Sigmoid colon (tissue), 7 donors: ENCODE results near the gene GNE. TPM values are rescaled to one million over a fixed set of nuclear protein-coding genes. Genes with fewer than 3 reads are reported as not detected.

Experiments
- DNase-seq: peaks from one replicate; pipeline ENCODE4 v3.0.0-alpha.2; 2019
- H3K27ac ChIP-seq, 4 donors: fragments of 200-600 bp; sonication (generic); one replicate each; pipeline ENCODE4 v1.5.1; 2016 to 2019; ENCODE audit warnings: mild to moderate bottlenecking in 1 of 4
- H3K27me3 ChIP-seq, 3 donors: fragments of 200-600 bp; sonication (generic); one replicate each; pipeline ENCODE4 v1.5.1; 2019; ENCODE audit warnings: mild to moderate bottlenecking in 1 of 3
- H3K36me3 ChIP-seq, 4 donors: fragments of 200-600 bp; sonication (generic); one replicate each; pipeline ENCODE4 v1.5.1; 2016 to 2019
- H3K4me1 ChIP-seq, 4 donors: fragments of 200-600 bp; sonication (generic); one replicate each; pipeline ENCODE4 v1.5.1; 2017 to 2019
- H3K4me3 ChIP-seq, 4 donors: fragments of 200-600 bp; sonication (generic); one replicate each; pipeline ENCODE4 v1.5.1; 2017 to 2019; ENCODE audit warnings: mild to moderate bottlenecking in 2 of 4, moderate library complexity in 1 of 4
- H3K9me3 ChIP-seq, 4 donors: fragments of 200-600 bp in 3 of 4; sonication (generic) in 3 of 4; one replicate each; pipeline versions ENCODE4 v1.5.1 to v1.6.1; 2013 to 2019
- EP300 ChIP-seq, 4 donors: sonication (generic); formaldehyde crosslinking; IDR thresholded peaks; one replicate each; pipeline ENCODE4 v1.6.1; 2017; ENCODE audit warnings: antibody characterized with exemption in 4 of 4
- POLR2A ChIP-seq, 2 donors: fragments of 450-650 bp; IDR thresholded peaks; one replicate each; pipeline ENCODE4 v1.6.1; 2016; ENCODE audit warnings: antibody characterized with exemption in 2 of 2, mild to moderate bottlenecking in 2 of 2, moderate library complexity in 2 of 2
- POLR2AphosphoS5 ChIP-seq, 4 donors: sonication (generic); formaldehyde crosslinking; IDR thresholded peaks; one replicate each; pipeline ENCODE4 v1.6.1; 2017; ENCODE audit warnings: antibody characterized with exemption in 4 of 4
- WGBS, 2 donors: extraction: QIAGEN DNeasy Blood & Tissue Kit; methylation state at CpG; one replicate each; pipeline ENCODE4 v1.1.7; 2013; 5-methylcytosine and 5-hydroxymethylcytosine counted together
- intact Hi-C: fragments of 100-400 bp; cut with DNase I; formaldehyde crosslinking; loops from one replicate; pipeline ENCODE4 v1.15.1; 2023
- polyA plus RNA-seq, 3 donors: library from polyadenylated mRNA; stranded (reverse); fragments of 200-250 nt; gene quantifications; one replicate each; pipeline ENCODE4 v1.2.3, GENCODE V29; 2013
- small RNA-seq, 3 donors: library from RNA; depleted of rRNA; stranded (forward); fragments of <200 nt; gene quantifications; one replicate each; pipeline ENCODE3, GENCODE V24; 2016
- total RNA-seq, 4 donors: library from RNA; depleted of rRNA; stranded (reverse); fragments of >200 nt; gene quantifications; one replicate each; pipeline ENCODE4 v1.1.0, GENCODE V29; 2016
- TF ChIP-seq, protein P1 (sequence below), 4 experiments: fragments of 450-650 bp in 3 of 4; fragments of 200-600 bp in 1 of 4; IDR thresholded peaks; one replicate each; pipeline ENCODE4 v1.5.1; 2016 to 2019; ENCODE audit warnings: antibody characterized with exemption in 4 of 4, mild to moderate bottlenecking in 3 of 4, moderate library complexity in 2 of 4
- donor health status: healthy with polysubstance abuse.
- donor health status: Bipolar disorder and iron deficiency.
- donor health status: healthy.

Gene GNE
- total and polyA plus RNA-seq, 7 donors = 22.5 to 74.0 (median 28.2) TPM

DNA sequence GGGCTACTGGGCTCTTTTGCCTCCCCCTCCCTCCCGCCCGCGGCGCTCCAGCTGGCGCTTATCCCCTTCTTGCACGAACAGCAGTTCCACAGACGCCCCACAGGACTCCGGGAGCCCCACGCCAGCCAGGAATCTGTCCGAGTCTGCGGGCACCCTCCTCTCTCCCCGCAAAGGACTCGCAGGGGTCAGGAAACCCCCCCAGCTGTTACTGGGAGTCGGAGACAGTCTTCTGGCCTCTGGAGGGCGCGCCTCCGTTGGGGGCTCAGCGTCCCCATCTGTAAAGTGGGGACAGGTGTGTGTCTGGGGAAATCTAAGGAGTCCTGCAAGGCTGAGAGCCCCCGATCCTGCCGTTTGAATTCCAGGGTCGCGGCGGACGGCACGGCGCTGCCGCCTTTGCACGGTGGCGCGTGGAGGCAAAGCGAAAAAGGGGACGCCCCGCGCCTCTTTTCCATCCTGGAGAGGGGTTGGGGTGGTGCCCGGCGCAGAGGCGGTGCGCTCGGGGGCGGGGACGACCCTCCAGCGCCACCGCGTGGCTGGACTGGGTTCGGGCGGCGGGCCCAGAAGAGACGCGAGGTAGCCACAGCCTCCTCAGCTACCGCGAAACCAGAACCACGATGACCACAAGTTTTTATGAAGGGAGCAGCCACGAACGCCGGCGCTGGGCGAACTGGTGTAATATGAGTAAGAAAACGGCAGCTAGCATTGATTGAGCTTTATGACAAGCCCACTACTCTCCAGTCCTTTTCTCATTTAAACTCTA is 91.9 kb downstream of the GNE start:
- no peaks in the 10 kb centered on the region for H3K9me3 ChIP-seq
- no peaks in the 10 kb centered on the region for H3K27me3 ChIP-seq
- 5 to 9% methylated on average over 58 of the region's 58 CpGs for WGBS, 2 donors
- peak overlapping the region; percentile 35 to 62 (median 54) for H3K4me3 ChIP-seq
- peak; percentile 93 for DNase-seq
- no peaks in the 10 kb centered on the region for H3K36me3 ChIP-seq
- TF ChIP-seq POLR2A (IDR thresholded peaks at IDR 0.05) (no peak), POLR2AphosphoS5 (IDR thresholded peaks at IDR 0.05) (peak in 3 of 4 donors; percentile 29 to 61 (median 54))
- TF ChIP-seq, protein P1, sequence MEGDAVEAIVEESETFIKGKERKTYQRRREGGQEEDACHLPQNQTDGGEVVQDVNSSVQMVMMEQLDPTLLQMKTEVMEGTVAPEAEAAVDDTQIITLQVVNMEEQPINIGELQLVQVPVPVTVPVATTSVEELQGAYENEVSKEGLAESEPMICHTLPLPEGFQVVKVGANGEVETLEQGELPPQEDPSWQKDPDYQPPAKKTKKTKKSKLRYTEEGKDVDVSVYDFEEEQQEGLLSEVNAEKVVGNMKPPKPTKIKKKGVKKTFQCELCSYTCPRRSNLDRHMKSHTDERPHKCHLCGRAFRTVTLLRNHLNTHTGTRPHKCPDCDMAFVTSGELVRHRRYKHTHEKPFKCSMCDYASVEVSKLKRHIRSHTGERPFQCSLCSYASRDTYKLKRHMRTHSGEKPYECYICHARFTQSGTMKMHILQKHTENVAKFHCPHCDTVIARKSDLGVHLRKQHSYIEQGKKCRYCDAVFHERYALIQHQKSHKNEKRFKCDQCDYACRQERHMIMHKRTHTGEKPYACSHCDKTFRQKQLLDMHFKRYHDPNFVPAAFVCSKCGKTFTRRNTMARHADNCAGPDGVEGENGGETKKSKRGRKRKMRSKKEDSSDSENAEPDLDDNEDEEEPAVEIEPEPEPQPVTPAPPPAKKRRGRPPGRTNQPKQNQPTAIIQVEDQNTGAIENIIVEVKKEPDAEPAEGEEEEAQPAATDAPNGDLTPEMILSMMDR (IDR thresholded peaks at IDR 0.05) = peak; percentile 87 to 94 (median 92)
- peaks cover 0 to 55% (median 48%) of the 10 kb centered on the region in 4 donors for H3K4me1 ChIP-seq
- peak overlapping the region; percentile 83 to 99 (median 86) for H3K27ac ChIP-seq
- intact Hi-C loops = loop anchor here (1.0 kb wide), 2 partner anchors 29 to 63 kb away; no protein-coding TSS in a partner anchor

DNA sequence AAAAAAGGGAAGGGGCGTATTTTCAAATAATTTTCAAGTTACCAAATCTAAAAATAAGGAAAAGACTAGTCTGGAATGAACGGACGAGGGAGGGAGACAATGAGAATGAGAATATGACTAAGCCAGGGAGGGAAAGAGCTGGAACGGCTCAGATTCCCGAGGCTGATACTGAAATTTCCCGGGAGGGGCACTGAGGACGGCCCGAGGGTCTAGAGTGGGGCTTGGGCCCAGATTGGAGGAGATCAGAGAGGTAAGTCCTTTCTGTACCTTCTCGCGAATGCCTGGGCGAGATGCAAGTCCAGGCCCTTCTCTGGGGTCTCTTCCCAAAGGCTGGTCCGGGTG is 92.5 kb downstream of the GNE start:
- intact Hi-C loops = loop anchor here (1.0 kb wide), 2 partner anchors 28 to 62 kb away; no protein-coding TSS in a partner anchor
- TF ChIP-seq, protein P1 (IDR thresholded peaks at IDR 0.05) = no peak
- TF ChIP-seq POLR2AphosphoS5 (IDR thresholded peaks at IDR 0.05) = no peak
- WGBS, 2 donors = 40 to 63% methylated on average over 12 of the region's 12 CpGs
- peak overlapping the region; percentile 83 to 99 (median 86) for H3K27ac ChIP-seq
- no peaks in the 10 kb centered on the region for H3K27me3 ChIP-seq
- peaks cover 0 to 61% (median 53%) of the 10 kb centered on the region in 4 donors for H3K4me1 ChIP-seq
- no peaks in the 10 kb centered on the region for H3K9me3 ChIP-seq
- no peak for DNase-seq
- no peaks in the 10 kb centered on the region for H3K36me3 ChIP-seq
- peak overlapping the region; percentile 35 to 62 (median 54) for H3K4me3 ChIP-seq

DNA sequence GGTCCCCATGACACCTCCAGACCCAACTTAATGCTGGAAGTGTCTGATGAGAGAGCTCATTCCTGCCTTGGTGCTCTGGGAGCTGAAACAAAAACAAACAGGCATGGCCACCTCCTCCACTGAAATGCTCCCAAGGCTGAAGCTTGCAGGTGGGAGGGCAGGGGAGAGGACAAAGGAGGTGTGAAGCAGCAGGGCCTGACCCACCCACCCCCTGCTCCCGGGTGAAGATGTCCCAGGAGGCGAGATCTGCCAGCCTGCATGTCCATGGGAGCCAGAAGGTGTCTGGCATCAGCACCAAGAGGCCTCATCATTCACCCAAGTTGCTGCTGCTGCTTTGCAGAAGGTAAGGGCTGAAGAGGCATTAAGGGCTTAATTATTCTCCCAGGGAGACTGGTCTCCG is 93.3 kb downstream of the GNE start:
- DNase-seq = no peak
- intact Hi-C loops = no loop called here
- no peak overlapping the region for H3K4me3 ChIP-seq

More for the DNA sequence above, 93.3 kb downstream of the GNE start:
- Histone ChIP-seq H3K9me3 (no peaks in the 10 kb centered on the region), H3K4me1 (peaks cover 0 to 68% (median 57%) of the 10 kb centered on the region in 4 donors), H3K27ac (peak overlapping the region; percentile 83 to 99 (median 86)), H3K27me3 (no peaks in the 10 kb centered on the region), H3K36me3 (no peaks in the 10 kb centered on the region)
- 54 to 81% methylated on average over 3 of the region's 3 CpGs for WGBS, 2 donors
- TF ChIP-seq, protein P1 (IDR thresholded peaks at IDR 0.05) = no peak
- TF ChIP-seq POLR2A (IDR thresholded peaks at IDR 0.05) (no peak), POLR2AphosphoS5 (IDR thresholded peaks at IDR 0.05) (no peak), EP300 (IDR thresholded peaks at IDR 0.05) (no peak)

Small RNA genes lying within 50 kb of the gene (small RNA-seq; reads per million reads assigned to genes)
- 0 reads per million in 3 donors for gene RNU4-53P

Other genes starting within 250 kb of the GNE start
- 10 to 100 TPM; 11.1 to 22.2 (median 16.6) TPM for gene RECK, start 221.5 kb downstream of the GNE start, total RNA-seq
- 1 to 10 TPM in 2 of 3 donors, under 1 TPM in 1; 0.23 to 3.6 (median 1.2) TPM for gene RECK, start 221.5 kb downstream of the GNE start, polyA plus RNA-seq
- 10 to 100 TPM; 57.3 to 90.6 (median 77.6) TPM for gene GLIPR2, start 121.7 kb downstream of the GNE start, total RNA-seq
- gene GLIPR2, start 121.7 kb downstream of the GNE start, polyA plus RNA-seq = 10 to 100 TPM; 29.8 to 42.0 (median 32.5) TPM
- gene CCIN, start 89.1 kb downstream of the GNE start, total RNA-seq = 1 to 10 TPM in 1 of 4 donors, under 1 TPM in 2, not detected in 1; 0.71 to 2.5 (median 0.95) TPM
- under 1 TPM in 1 of 3 donors, not detected in 2; 0.07 TPM for gene CCIN, start 89.1 kb downstream of the GNE start, polyA plus RNA-seq
- 100 to 1,000 TPM; 151 to 176 (median 169) TPM for gene CLTA, start 67.5 kb downstream of the GNE start, total RNA-seq
- 100 to 1,000 TPM; 293 to 299 (median 295) TPM for gene CLTA, start 67.5 kb downstream of the GNE start, polyA plus RNA-seq
- 10 to 100 TPM; 38.5 to 56.3 (median 45.7) TPM for gene RNF38, start 141.8 kb upstream of the GNE start, total RNA-seq
- gene RNF38, start 141.8 kb upstream of the GNE start, polyA plus RNA-seq = 10 to 100 TPM in 2 of 3 donors, 1 to 10 TPM in 1; 9.2 to 12.7 (median 12.6) TPM